WTC11 (cell line): Measurements from ENCODE around the gene LRRC27.

ENCODE experiments used
- ATF2 ChIP-seq: sonication (generic); formaldehyde crosslinking; IDR thresholded peaks from 2 replicates; pipeline ENCODE4 v1.8.1; 2022; ENCODE audit warnings: low read depth, missing genetic modification reagents, borderline replicate concordance
- ATF3 ChIP-seq: sonication (generic); formaldehyde crosslinking; conservative IDR thresholded peaks from 2 replicates; pipeline ENCODE4 v1.8.1; 2022; ENCODE audit warnings: mild to moderate bottlenecking, missing genetic modification reagents
- CDX4 ChIP-seq: fragments of 250-450 bp; sonication (Bioruptor Pico); IDR thresholded peaks from 2 replicates; pipeline ENCODE4 v1.9.0; 2021; ENCODE audit warnings: moderate library complexity, mild to moderate bottlenecking, inconsistent platforms, borderline replicate concordance
- CREM ChIP-seq: sonication (generic); formaldehyde crosslinking; IDR thresholded peaks from 2 replicates; pipeline ENCODE4 v1.8.1; 2022; ENCODE audit warnings: mild to moderate bottlenecking, missing genetic modification reagents, moderate library complexity
- CTCF ChIP-seq: fragments of 200-600 bp; IDR thresholded peaks from 2 replicates; pipeline ENCODE4 v1.8.0; 2022; ENCODE audit warnings: antibody characterized with exemption
- E2F1 ChIP-seq: sonication (generic); formaldehyde crosslinking; IDR thresholded peaks from 2 replicates; pipeline ENCODE4 v1.8.0; 2022; ENCODE audit warnings: mild to moderate bottlenecking, missing genetic modification reagents
- E2F4 ChIP-seq: sonication (generic); formaldehyde crosslinking; IDR thresholded peaks from 2 replicates; pipeline ENCODE4 v1.8.1; 2022; ENCODE audit warnings: low read depth, mild to moderate bottlenecking, moderate library complexity, missing genetic modification reagents, borderline replicate concordance
- JUN ChIP-seq: sonication (generic); formaldehyde crosslinking; IDR thresholded peaks from 2 replicates; pipeline ENCODE4 v1.8.0; 2023; ENCODE audit warnings: mild to moderate bottlenecking, missing genetic modification reagents
- SOX15 ChIP-seq: fragments of 250-450 bp; sonication (Bioruptor Pico); IDR thresholded peaks from 2 replicates; pipeline ENCODE4 v1.9.0; 2021; ENCODE audit warnings: mild to moderate bottlenecking
- ZNF121 ChIP-seq: sonication (generic); formaldehyde crosslinking; IDR thresholded peaks from 2 replicates; pipeline ENCODE4 v1.8.0; 2023; ENCODE audit warnings: missing genetic modification reagents
- TF ChIP-seq, protein P1 (sequence below): sonication (generic); formaldehyde crosslinking; IDR thresholded peaks from 2 replicates; pipeline ENCODE4 v1.8.1; 2023; ENCODE audit warnings: mild to moderate bottlenecking, missing genetic modification reagents, moderate library complexity

DNA sequence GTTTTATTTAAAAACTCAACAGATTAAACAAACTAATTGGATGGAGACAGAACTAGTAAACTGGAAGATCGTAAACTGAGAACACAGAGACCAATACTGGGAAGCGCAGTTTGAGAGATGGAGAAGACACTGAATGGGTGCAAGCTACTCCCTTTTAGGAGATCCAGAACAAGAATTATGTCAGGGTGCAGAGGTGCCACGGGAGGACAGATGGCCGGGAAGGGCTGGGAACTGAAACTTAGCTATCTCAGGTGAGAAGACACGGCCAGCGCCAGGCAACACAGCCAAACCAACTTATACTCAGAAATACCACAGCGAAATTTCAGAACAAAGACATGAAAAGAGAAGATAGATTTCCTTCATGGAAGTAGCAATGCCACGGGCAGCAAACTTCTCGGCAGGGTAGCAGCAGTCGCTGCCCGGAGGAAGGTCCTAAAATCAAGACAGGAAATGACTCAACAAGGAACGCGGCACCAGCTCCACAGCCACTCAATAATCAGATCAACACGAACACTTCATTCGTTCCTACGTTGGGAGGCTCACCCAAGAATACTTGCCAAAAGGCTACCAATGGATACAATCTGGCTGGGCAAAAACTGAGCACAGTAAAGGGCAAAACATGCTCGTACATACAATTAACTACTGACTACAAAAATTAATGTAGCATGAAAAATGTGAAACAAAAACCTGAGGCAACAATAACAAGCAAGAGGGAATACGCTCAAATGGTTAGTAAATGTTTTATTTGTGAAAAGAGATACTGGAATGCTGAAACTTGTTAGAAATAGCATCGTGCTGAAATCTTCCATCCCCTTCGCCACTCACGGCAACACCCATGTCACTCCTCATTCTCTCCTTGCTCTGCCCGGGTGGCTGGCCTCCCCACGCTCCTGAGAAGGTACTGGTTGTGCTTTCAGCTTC is 2.2 kb upstream of the LRRC27 start:
- TF ChIP-seq ZNF121 (CRISPR knock-in tag) (no peak), CREM (CRISPR knock-in tag) (no peak), JUN (CRISPR knock-in tag) (no peak), CTCF (no peak), E2F4 (CRISPR knock-in tag) (no peak), ATF3 (CRISPR knock-in tag) (no peak), SOX15 (no peak), ATF2 (CRISPR knock-in tag) (no peak), CDX4 (CRISPR knock-in tag) (no peak), E2F1 (CRISPR knock-in tag) (no peak)
- TF ChIP-seq, protein P1, sequence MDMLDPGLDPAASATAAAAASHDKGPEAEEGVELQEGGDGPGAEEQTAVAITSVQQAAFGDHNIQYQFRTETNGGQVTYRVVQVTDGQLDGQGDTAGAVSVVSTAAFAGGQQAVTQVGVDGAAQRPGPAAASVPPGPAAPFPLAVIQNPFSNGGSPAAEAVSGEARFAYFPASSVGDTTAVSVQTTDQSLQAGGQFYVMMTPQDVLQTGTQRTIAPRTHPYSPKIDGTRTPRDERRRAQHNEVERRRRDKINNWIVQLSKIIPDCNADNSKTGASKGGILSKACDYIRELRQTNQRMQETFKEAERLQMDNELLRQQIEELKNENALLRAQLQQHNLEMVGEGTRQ = no peak
